ENCODE data around the gene CLDN9. TPM values are rescaled to one million over a fixed set of nuclear protein-coding genes. Genes with fewer than 3 reads are reported as not detected.

CLDN9 gene
- total RNA-seq, 2 experiments from 2014 or later = not detected

DNA sequence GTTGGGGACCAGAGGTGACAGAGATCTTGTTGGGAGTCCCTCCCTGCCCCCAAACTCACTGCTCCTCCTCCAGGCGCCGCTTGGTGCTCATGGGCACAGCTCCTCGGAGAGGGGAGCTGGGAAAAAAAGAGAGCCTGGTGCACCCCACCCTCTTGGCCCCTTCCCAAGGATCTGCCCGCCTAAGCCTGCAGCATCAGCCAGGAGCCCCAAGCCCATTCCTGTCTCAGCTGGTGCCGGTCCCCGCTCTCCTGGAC lies 10.6 kb downstream of the CLDN9 start:
- H3K27ac Mint-ChIP-seq = peak overlapping the region; percentile 78
- POLR2A ChIA-PET = interaction anchor here (0.6 to 2.3 kb wide), 8 partner anchors 8 to 378 kb away, joined by 4 to 8 read pairs (median 4); partner anchors contain the start of genes ZNF174, ZNF213 and ZSCAN32
- H3K27me3 Mint-ChIP-seq = no peaks in the 10 kb centered on the region
- peaks cover 20% of the 10 kb centered on the region for H3K36me3 ChIP-seq (ENCODE audit: insufficient read depth, low read length)
- peak overlapping the region; percentile 80 to 96 for H3K27ac ChIP-seq (ENCODE audit: low read depth in 1 of 2, low read length in 2 of 2)
- H3K9me3 Mint-ChIP-seq = no peaks in the 10 kb centered on the region
- peaks cover 74% of the 10 kb centered on the region for H3K4me1 ChIP-seq (ENCODE audit: insufficient read depth, low read length)
- no peaks in the 10 kb centered on the region for H3K27me3 ChIP-seq (ENCODE audit: control insufficient read depth in 1 of 2, insufficient read depth in 2 of 2, low read length in 2 of 2)
- ATAC-seq (ENCODE audit: poor library complexity) (no peak), DNase-seq (peak in 2 of 14 experiments; percentile 38 to 52)
- intact Hi-C loops (cut with DNase I, micrococcal nuclease) = loop anchor here in 1 of 2 experiments (10.0 kb wide), 1 partner anchor 431 kb away; no protein-coding TSS in a partner anchor
- peaks cover 50% of the 10 kb centered on the region for H3K4me1 Mint-ChIP-seq (ENCODE audit: low read depth)
- no peak for TF ChIP-seq CTCF (IDR thresholded peaks at IDR 0.05)
- H3K9me3 ChIP-seq (ENCODE audit: control insufficient read depth in 1 of 2, insufficient read depth in 1 of 2, low read length in 2 of 2) = no peaks in the 10 kb centered on the region
- peaks cover 22% of the 10 kb centered on the region for H3K36me3 Mint-ChIP-seq (ENCODE audit: low read depth)
- CTCF ChIA-PET = interaction anchor here (1.4 to 5.4 kb wide), 4 partner anchors 8 to 106 kb away, joined by 6 to 38 read pairs (median 21); no protein-coding TSS in a partner anchor
- peak overlapping the region; percentile 66 for H3K4me3 Mint-ChIP-seq
- H3K4me3 ChIP-seq (ENCODE audit: low read length) = peak overlapping the region; percentile 78

- peaks cover 77% of the 10 kb centered on the region for H3K4me1 ChIP-seq (ENCODE audit: insufficient read depth, low read length)
- intact Hi-C loops (cut with DNase I, micrococcal nuclease) = loop anchor here in 1 of 2 experiments (10.0 kb wide), 1 partner anchor 431 kb away; no protein-coding TSS in a partner anchor
- Mint-ChIP-seq H3K27ac (peak within 1 kb of the TSS; percentile 78), H3K36me3 (ENCODE audit: low read depth) (peaks cover 22% of the 10 kb centered on the region), H3K4me3 (peak within 1 kb of the TSS; percentile 66), H3K9me3 (no peaks in the 10 kb centered on the region), H3K4me1 (ENCODE audit: low read depth) (peaks cover 51% of the 10 kb centered on the region), H3K27me3 (peaks cover 1% of the 10 kb centered on the region)
- peak within 1 kb of the TSS; percentile 80 to 96 for H3K27ac ChIP-seq (ENCODE audit: low read depth in 1 of 2, low read length in 2 of 2)
- H3K36me3 ChIP-seq (ENCODE audit: insufficient read depth, low read length) = peaks cover 20% of the 10 kb centered on the region
- peaks cover 0 to 1% of the 10 kb centered on the region in 2 experiments for H3K9me3 ChIP-seq (ENCODE audit: control insufficient read depth in 1 of 2, insufficient read depth in 1 of 2, low read length in 2 of 2)
- ATAC-seq (ENCODE audit: poor library complexity) (peak; percentile 76), DNase-seq (peak; percentile 90 to 99 (median 95))
- TF ChIP-seq CTCF (IDR thresholded peaks at IDR 0.05) = no peak
- peak within 1 kb of the TSS; percentile 78 for H3K4me3 ChIP-seq (ENCODE audit: low read length)
- ChIA-PET POLR2A (interaction anchor here (0.6 to 2.3 kb wide), 10 partner anchors 8 to 377 kb away, joined by 4 to 8 read pairs (median 5); partner anchors contain the start of genes ZNF174, ZNF213 and ZSCAN32), CTCF (interaction anchor here (0.7 to 5.1 kb wide), 4 partner anchors 8 to 156 kb away, joined by 3 to 35 read pairs (median 5); no protein-coding TSS in a partner anchor)
- peaks cover 0 to 4% of the 10 kb centered on the region in 2 experiments for H3K27me3 ChIP-seq (ENCODE audit: control insufficient read depth in 1 of 2, insufficient read depth in 2 of 2, low read length in 2 of 2)
Observed at GRCh38 chr16:3023669-3024478, 11.2 kb downstream of the CLDN9 start, which contains the start of the genes HCFC1R1 and THOC6. HCFC1R1 (minus strand) TSS chr16:3023942; CDS start chr16:3023941, 1 bp downstream. THOC6 (plus strand) TSS chr16:3024035; CDS start chr16:3024327, 292 bp downstream.

Measured in CD4-positive, alpha-beta T cell (primary cell).